AML-193 (cell line): ENCODE data around the gene SLC16A4.
A peak's percentile ranks its signal among the peaks of the same experiment; 100 is the strongest.
"Not testable (repeated sequence)": the region's sequence is repeated elsewhere in the genome, so short reads cannot be mapped to it uniquely, and the experiment has no call there.

Experiments used
- DNase-seq, 2 experiments: peaks; one replicate each; lab custom pipeline; 2025; lab: John Stamatoyannopoulos, UW

Gene SLC16A4

GRCh38 chr1:110408488-110408887 is 17.7 kb upstream of the SLC16A4 start:
- no peak for DNase-seq

- peak; percentile 77 to 86 for DNase-seq
Observed at GRCh38 chr1:110407260-110408210, 16.7 kb upstream of the SLC16A4 start, which contains the start of gene LAMTOR5. LAMTOR5 (minus strand) TSS chr1:110407694; CDS start chr1:110407620, 74 bp downstream.

- not testable (repeated sequence) for DNase-seq
Observed at GRCh38 chr1:110406407-110406806, 15.6 kb upstream of the SLC16A4 start.

GRCh38 chr1:110404401-110404800 is 13.6 kb upstream of the SLC16A4 start:
- no peak for DNase-seq

- no peak for DNase-seq
Observed at GRCh38 chr1:110403805-110404204, 13.0 kb upstream of the SLC16A4 start.

- not testable (repeated sequence) for DNase-seq
Observed at GRCh38 chr1:110396259-110396958, 5.6 kb upstream of the SLC16A4 start.

- no peak for DNase-seq
Observed at GRCh38 chr1:110394493-110394820, 3.6 kb upstream of the SLC16A4 start.

GRCh38 chr1:110393691-110394492 is 3.1 kb upstream of the SLC16A4 start:
- no peak for DNase-seq

GRCh38 chr1:110393286-110393685 is 2.5 kb upstream of the SLC16A4 start:
- no peak for DNase-seq

- no peak for DNase-seq
Observed at GRCh38 chr1:110390096-110390495, 730 bp downstream of the SLC16A4 start.

GRCh38 chr1:110387048-110387754 is 3.6 kb downstream of the SLC16A4 start:
- no peak for DNase-seq

GRCh38 chr1:110385369-110385768 is 5.5 kb downstream of the SLC16A4 start:
- no peak for DNase-seq

- DNase-seq: no peak
Observed at GRCh38 chr1:110384581-110385321, 6.1 kb downstream of the SLC16A4 start.

GRCh38 chr1:110383251-110383990 is 7.4 kb downstream of the SLC16A4 start:
- peak in 1 of 2 experiments; percentile 25 for DNase-seq

- peak; percentile 37 to 38 for DNase-seq
Observed at GRCh38 chr1:110380672-110381283, 10.0 kb downstream of the SLC16A4 start.

GRCh38 chr1:110375490-110375889 is 15.3 kb downstream of the SLC16A4 start:
- no peak for DNase-seq

GRCh38 chr1:110370827-110371226 is 20.0 kb downstream of the SLC16A4 start:
- DNase-seq: no peak

GRCh38 chr1:110364221-110364620 is 26.6 kb downstream of the SLC16A4 start:
- no peak for DNase-seq

GRCh38 chr1:110361856-110362255 is 29.0 kb downstream of the SLC16A4 start:
- no peak for DNase-seq

- no peak for DNase-seq
Observed at GRCh38 chr1:110360431-110360830, 30.4 kb downstream of the SLC16A4 start.
